HG03354 (cell line): ENCODE results near the gene PPP4R1.

Experiments used
- ATAC-seq: cut with Tn5 transposase; IDR thresholded peaks from one replicate; pipeline ENCODE4 v1.9.1; 2021; ENCODE audit warnings: mild to moderate bottlenecking; ENCODE audit not compliant: unreplicated experiment, poor library complexity, severe bottlenecking

Gene PPP4R1

GRCh38 chr18:9599328-9599727 is 15.0 kb downstream of the PPP4R1 start:
- no peak for ATAC-seq

DNA sequence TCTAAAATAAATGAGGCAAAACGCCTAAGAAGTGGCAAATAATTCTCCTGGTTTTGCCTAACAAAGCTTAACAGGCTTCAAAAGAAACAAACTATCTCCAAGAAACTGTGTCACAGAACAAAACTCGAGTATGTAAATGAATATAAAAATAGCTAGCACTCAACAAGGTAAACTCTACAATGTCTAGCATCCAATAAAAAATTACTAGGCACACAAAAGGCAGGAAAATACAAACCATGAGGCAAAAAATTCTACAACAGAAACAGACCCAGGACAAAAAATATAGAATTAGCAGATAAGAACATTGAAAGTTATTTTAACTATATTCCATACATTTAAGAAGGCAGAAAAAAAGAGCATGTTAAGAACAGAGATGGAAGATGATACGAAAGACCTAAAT is 16.8 kb downstream of the PPP4R1 start:
- no peak for ATAC-seq

DNA sequence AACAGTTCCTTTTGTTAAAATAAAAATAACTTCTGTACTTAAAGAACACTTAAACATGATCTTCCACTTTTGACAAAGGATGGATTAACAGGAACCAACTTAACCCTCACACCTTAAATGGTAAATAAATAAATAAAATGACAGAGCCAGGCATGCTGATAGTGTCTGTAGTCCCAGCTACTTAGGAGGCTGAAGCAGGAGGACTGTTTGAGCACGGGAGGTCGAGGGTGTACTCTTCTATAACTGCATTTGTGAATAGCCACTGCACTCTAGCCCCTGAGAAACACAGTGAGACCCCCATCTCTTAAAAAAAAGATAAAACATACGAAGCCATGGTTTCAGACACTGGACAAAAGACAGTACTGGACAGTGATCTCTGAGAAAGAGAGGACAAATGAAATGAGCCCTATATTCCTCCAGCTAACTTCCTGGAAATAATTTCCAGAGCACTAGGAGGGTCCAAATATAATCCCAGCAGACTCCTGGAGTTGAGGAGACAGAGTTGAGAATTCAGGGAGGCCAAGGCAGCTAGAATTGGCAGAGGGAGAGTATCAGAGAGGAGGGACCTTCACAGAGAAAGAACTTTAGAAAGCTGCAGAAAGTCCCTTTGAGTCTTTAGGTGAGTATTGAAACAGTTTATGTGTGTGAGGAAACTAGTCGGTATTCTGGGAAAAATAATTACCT is 17.4 kb downstream of the PPP4R1 start:
- no peak for ATAC-seq

DNA sequence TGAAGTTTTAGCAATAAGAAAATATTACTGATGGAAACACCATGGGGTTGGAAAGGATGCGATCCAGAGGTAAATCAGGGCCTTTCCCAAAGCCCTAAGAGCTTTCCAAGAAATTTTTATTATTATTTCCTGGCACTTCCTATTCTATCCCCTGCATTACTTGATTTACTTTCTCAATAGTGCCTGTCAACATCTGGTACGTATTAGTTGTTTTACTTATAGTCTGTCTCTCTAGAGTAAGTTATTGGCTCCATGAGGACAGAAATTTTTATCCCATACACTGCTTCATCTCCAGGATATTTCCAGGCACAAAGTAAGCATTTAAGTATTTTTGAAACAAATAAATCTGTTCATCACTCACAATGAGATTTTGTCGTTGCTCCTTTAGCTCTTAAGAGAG is 18.1 kb downstream of the PPP4R1 start:
- ATAC-seq = no peak

DNA sequence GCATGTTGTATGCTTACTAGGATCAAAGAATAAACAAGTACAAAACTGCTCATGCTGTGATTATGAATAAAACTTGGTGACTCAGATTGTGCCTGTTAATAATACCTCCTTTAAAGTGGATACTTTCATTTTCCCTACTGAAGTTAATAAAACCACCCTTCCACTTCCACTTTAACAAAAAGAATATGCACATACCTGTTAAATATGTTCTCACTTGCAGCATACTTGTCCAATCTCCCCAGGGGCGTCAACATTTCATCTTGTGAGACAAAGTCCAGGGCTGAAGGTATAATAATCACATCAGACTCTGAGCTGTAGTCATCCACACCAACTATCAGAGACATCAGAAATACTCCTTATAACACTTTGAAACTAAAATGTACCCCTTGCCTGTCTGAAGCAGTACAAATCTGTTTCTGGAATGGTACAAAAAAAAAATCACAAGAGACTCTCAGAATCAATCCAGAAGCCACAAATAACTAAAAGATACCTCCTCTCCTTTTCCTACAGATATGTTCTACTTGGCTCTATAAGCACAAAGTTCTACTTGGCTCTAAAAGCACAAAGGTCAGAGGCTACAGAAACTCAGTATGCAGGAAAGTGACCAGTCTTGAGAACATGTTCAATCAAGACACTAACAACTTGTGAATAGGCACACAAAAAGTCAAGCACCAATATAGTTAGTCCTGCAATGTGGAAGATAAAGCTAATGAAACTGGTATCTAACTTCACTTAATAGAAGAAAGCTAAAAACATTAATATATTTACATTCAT is 19.3 kb downstream of the PPP4R1 start:
- ATAC-seq = no peak

DNA sequence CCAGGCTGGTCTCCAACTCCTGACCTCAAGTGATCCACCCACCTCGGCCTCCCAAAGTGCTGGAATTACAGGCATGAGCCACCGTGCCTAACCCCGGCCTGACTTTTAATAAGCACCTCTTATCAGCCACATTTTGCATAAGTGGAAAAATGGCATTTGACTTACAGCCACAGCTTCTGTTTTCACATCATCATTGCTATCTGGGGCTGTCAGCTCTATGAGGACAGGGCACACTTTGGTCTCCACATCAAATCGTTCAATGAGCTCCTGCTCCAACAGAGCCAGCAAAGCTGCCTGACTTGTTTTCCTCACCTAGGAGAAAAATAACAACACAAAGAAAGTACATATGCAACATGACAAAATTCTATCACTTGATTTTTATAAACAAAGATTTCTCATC is 26.4 kb downstream of the PPP4R1 start:
- ATAC-seq = no peak

DNA sequence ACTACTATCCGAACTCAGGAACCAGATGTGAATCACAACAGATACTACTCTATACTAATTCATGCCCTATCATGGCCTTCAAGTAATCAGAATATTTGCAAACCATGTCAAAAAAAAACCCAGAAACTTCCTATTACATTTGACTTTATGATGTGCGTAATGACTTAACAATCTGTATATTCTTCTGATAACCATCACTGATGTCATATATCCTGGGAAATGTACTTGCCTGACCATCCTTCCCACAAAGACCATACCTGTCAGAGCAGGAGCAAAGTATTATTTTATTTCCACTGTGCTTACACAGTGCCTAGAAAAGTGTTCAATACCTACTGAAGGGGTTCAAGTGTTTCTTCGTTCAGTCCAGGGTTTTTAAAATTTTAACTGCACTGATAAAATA is 27.5 kb downstream of the PPP4R1 start:
- ATAC-seq = no peak

DNA sequence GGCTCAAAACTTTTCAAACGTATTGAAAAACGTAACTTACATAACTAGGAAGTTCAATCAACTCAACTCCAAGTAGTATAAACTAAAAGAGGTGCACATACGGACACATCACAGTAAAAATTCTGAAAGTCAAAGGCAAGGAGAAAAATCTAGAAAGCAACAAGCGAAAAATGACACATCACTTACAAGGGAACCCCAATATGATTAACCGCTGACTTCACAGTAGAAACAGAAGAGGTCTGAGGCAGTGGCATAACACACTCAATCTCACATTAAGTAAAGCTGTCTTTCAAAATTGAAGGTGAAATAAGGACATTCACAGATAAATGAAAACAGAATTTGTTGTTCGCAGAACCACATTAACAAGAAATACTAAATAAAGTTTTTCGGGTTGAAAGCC is 32.7 kb downstream of the PPP4R1 start:
- ATAC-seq = no peak

GRCh38 chr18:9578306-9578705 is 36.1 kb downstream of the PPP4R1 start:
- no peak for ATAC-seq

GRCh38 chr18:9577361-9577760 is 37.0 kb downstream of the PPP4R1 start:
- ATAC-seq = no peak

DNA sequence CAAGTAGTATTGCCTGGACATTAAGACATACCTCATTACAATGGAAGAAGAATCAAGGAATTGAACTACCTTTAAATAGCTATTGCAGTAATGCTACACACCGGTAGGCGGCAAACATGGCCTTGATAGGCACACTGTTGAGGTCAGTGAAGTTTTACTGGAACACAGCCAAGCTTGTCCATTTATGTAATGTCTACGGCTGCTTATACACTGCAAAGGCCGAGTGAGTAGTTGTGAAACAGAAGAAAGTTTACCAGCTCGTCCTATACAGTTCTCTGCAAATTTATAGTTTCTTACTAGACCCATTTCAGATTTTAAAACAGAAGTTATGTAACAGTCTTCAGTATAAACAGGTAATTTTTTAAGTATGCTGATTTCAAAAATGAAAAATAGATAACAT is 38.8 kb downstream of the PPP4R1 start:
- ATAC-seq = peak; percentile 59

DNA sequence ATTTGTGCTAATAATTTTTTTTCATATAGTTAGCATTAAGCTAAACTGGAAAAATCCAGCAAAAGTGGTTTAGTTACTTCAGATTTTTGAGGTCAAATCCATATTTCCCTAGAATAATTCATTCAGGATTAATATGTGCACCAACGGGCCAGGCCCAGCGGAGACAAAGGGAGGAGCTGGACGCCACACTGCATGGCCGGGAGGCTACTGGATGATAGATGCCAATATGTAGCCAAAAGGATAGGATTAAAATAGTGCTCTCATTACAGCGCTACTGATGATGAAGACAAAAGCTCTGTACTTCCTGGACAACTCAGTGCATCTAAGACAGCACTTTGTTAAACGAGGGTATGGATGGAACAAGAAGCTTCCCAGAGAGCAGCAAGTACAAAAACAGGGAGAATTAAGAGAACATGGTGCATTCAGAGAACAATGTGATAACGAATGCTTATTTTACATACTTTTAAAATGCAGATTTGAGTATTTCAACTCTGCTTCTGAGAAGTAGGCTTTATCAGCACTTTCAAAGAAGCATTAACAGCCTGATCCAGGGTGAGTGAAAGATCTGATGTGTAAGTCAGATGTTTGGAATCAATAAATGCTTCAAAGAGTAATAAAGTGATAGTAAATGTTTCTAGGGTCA is 39.8 kb downstream of the PPP4R1 start:
- no peak for ATAC-seq

GRCh38 chr18:9571546-9571945 is 42.8 kb downstream of the PPP4R1 start:
- no peak for ATAC-seq

DNA sequence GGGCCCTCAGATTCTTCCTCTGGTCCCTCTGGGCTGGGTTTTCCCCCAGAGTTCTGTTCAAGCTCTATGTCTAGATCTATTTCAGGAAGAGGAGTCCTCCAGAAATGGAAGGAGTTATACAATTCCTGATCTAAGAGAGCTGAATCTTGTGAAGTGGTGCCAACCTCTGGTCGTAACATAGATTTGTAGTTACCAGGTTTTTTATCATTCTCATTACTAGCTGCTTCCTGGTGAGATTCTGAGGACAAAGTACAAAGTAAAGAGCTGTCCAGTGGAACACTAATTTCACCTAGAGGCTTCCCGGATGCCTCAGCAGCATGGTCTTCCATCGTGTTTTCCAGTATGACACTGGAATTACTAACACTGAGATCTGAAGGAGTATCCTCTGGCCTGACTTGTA is 44.1 kb downstream of the PPP4R1 start:
- ATAC-seq = no peak

DNA sequence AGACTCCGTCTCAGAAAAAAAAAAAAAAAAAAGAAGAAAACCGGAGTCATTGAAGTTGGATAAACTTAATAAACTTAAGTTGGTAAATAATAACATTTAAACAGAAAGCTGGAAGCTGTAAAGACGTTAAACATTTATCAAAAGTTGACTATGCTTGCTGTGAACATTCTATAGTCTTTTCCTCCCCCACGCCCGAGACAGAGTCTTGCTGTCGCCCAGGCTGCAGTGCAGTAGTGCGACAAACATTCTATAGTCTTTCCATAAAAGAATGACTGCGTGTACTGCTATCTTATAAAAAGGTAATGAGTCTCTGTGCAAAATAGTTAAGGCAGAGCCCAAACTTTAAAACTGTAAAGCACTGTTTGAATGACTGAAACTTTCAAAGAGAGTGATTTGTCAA is 45.2 kb downstream of the PPP4R1 start:
- ATAC-seq = no peak

DNA sequence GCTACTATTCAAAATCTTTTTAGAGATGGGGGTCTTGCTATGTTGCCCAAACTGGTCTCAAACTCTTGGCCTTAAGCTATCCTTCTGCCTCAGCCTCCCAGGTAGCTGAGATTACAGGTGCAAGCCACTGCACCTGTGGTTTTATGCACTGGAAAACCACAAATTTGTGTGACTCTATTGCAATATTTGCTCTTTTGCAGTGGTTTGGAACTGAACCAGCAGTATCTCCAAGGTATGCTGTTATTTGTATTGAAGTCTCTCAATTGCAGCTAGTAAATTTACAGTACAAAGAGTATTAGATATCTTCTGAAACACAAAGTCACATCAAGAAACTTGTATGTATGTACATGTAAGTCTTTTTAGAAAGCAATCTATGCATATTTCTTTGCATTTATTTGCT is 46.2 kb downstream of the PPP4R1 start:
- ATAC-seq = no peak

DNA sequence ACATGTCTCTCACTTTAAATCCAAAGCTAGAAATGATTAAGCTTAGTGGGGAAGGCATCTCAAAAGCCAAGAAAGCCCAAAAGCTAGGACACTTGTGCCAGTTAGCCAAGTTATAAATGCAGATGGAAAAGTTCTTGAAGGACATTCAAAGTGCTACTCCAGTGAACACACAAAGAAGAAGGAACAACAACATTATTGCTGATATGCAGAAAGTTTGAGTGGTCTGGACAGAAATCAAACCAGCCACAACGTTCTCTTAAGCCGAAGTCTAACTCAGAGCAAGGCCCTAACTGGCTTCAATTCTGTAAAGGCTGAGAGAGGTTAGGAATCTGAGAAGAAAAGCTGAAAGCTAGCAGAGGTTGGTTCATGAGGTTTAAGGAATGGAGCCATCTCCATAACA is 49.0 kb downstream of the PPP4R1 start:
- ATAC-seq = no peak

- no peak for ATAC-seq
Measured at GRCh38 chr18:9563331-9563730, 51.0 kb downstream of the PPP4R1 start.

DNA sequence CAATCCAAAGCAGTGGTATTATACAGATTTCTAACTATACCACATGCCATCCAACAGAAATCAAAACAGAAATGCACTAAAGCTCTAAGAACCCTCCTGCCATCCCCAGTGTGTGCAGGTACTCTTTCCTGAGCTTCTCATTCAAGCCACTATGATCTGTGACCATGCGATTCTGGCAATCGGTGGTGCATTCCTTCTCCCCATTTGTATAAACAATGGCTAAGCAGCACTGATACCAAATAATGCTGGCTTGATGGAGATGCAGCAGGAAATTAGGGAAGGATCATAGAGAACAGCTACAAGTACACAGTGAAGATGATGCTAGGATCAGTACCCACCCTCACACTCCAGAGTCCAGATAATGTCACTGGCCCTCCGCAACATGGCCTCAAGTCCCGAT is 51.8 kb downstream of the PPP4R1 start:
- ATAC-seq = no peak

DNA sequence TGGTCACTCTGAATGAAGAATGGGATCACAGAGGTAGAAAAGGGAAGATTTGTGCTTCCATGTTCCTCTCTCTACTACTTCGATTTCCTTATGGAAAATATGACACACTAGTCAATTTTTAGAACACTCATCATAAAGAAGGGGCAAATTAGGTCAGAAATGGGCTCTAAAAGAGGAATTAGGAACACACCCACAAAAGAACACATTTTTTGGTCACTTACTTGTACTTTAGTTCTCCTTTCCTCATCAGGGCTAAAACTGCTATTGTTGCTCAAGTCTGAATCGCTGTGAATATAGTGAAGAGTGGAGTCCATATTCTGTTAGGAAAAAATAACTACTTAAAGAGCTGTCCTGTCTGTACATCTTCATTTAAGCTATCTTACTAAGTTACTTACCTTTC is 52.6 kb downstream of the PPP4R1 start:
- ATAC-seq = no peak

DNA sequence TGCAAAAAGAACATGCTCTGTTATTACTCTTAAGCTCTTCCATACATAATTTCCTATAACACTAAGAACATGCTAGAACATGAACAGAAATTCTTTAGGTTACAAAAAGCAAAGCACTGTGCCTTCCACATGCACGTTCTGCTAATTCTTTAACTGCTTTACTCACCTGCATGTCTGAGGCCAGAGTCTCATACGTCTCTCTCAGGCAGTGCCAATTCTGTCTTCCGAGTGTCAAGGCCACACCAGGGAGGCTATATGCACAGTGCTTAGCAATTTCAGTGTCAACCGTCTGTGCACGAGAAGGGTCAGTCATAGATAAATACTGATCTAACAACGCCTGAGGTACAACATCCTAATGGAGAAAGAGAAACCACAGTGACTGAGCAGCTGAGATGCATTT is 55.1 kb downstream of the PPP4R1 start:
- no peak for ATAC-seq
